ENCODE measurements around the gene SPATA33.
"Not testable (repeated sequence)": the region's sequence is repeated elsewhere in the genome, so short reads cannot be mapped to it uniquely, and the experiment has no call there.

SPATA33 gene

GRCh38 chr16:89634463-89635385, 22.9 kb upstream of the SPATA33 start:
- not testable (repeated sequence) for H3K9me3 ChIP-seq (ENCODE audit: low read length); H3K9ac ChIP-seq (ENCODE audit: low read length)

GRCh38 chr16:89636663-89637062, 21.0 kb upstream of the SPATA33 start:
- no peak overlapping the region for H3K4me3 ChIP-seq (ENCODE audit: low read depth in 1 of 2, low read length in 2 of 2)
- no peak overlapping the region for H3K27ac ChIP-seq (ENCODE audit: low read depth, low read length)
- no peaks in the 10 kb centered on the region for H3K9me3 ChIP-seq (ENCODE audit: low read length)
- peaks cover 5% of the 10 kb centered on the region for H3K4me1 ChIP-seq (ENCODE audit: insufficient read depth, low read length)
- no peak overlapping the region for H3K9ac ChIP-seq (ENCODE audit: low read length)
- peaks cover 0 to 7% of the 10 kb centered on the region in 2 donors for H3K27me3 ChIP-seq (ENCODE audit: control insufficient read depth in 1 of 2, insufficient read depth in 2 of 2, low read length in 2 of 2)
- H3K36me3 ChIP-seq (ENCODE audit: insufficient read depth, low read length), result no peaks in the 10 kb centered on the region

More at GRCh38 chr16:89634463-89635385, 22.9 kb upstream of the SPATA33 start:
- H3K4me3 ChIP-seq (ENCODE audit: low read depth in 1 of 2, low read length in 2 of 2); H3K36me3 ChIP-seq (ENCODE audit: insufficient read depth, low read length); H3K27ac ChIP-seq (ENCODE audit: low read depth, low read length); H3K4me1 ChIP-seq (ENCODE audit: insufficient read depth, low read length): not testable (repeated sequence)
- peaks cover 0 to 14% of the 10 kb centered on the region in 2 donors for H3K27me3 ChIP-seq (ENCODE audit: control insufficient read depth in 1 of 2, insufficient read depth in 2 of 2, low read length in 2 of 2)

- Histone ChIP-seq H3K9me3 (ENCODE audit: low read length) (no peaks in the 10 kb centered on the region), H3K36me3 (ENCODE audit: insufficient read depth, low read length) (no peaks in the 10 kb centered on the region), H3K4me3 (ENCODE audit: low read depth in 1 of 2, low read length in 2 of 2) (no peak overlapping the region), H3K27ac (ENCODE audit: low read depth, low read length) (no peak overlapping the region), H3K9ac (ENCODE audit: low read length) (no peak overlapping the region), H3K27me3 (ENCODE audit: control insufficient read depth in 1 of 2, insufficient read depth in 2 of 2, low read length in 2 of 2) (peaks cover 0 to 7% of the 10 kb centered on the region in 2 donors), H3K4me1 (ENCODE audit: insufficient read depth, low read length) (peaks cover 5% of the 10 kb centered on the region)
These were observed 20.3 kb upstream of the SPATA33 start for GRCh38 chr16:89637379-89637778.

GRCh38 chr16:89638455-89638854, 19.2 kb upstream of the SPATA33 start:
- Histone ChIP-seq H3K27ac (ENCODE audit: low read depth, low read length) (no peak overlapping the region), H3K4me3 (ENCODE audit: low read depth in 1 of 2, low read length in 2 of 2) (no peak overlapping the region), H3K9ac (ENCODE audit: low read length) (no peak overlapping the region), H3K27me3 (ENCODE audit: control insufficient read depth in 1 of 2, insufficient read depth in 2 of 2, low read length in 2 of 2) (peaks cover 0 to 2% of the 10 kb centered on the region in 2 donors), H3K9me3 (ENCODE audit: low read length) (no peaks in the 10 kb centered on the region), H3K4me1 (ENCODE audit: insufficient read depth, low read length) (peaks cover 5% of the 10 kb centered on the region), H3K36me3 (ENCODE audit: insufficient read depth, low read length) (no peaks in the 10 kb centered on the region)

- H3K9ac ChIP-seq (ENCODE audit: low read length), result no peak overlapping the region
- peaks cover 5% of the 10 kb centered on the region for H3K4me1 ChIP-seq (ENCODE audit: insufficient read depth, low read length)
- no peak overlapping the region for H3K4me3 ChIP-seq (ENCODE audit: low read depth in 1 of 2, low read length in 2 of 2)
- no peak overlapping the region for H3K27ac ChIP-seq (ENCODE audit: low read depth, low read length)
- no peaks in the 10 kb centered on the region for H3K36me3 ChIP-seq (ENCODE audit: insufficient read depth, low read length)
- H3K27me3 ChIP-seq (ENCODE audit: control insufficient read depth in 1 of 2, insufficient read depth in 2 of 2, low read length in 2 of 2), result no peaks in the 10 kb centered on the region
- no peaks in the 10 kb centered on the region for H3K9me3 ChIP-seq (ENCODE audit: low read length)
These were observed 18.3 kb upstream of the SPATA33 start for GRCh38 chr16:89639385-89639784.

- Histone ChIP-seq H3K4me3 (ENCODE audit: low read depth in 1 of 2, low read length in 2 of 2) (no peak overlapping the region), H3K9me3 (ENCODE audit: low read length) (no peaks in the 10 kb centered on the region), H3K36me3 (ENCODE audit: insufficient read depth, low read length) (peaks cover 18% of the 10 kb centered on the region), H3K27ac (ENCODE audit: low read depth, low read length) (no peak overlapping the region), H3K27me3 (ENCODE audit: control insufficient read depth in 1 of 2, insufficient read depth in 2 of 2, low read length in 2 of 2) (no peaks in the 10 kb centered on the region), H3K4me1 (ENCODE audit: insufficient read depth, low read length) (peaks cover 5% of the 10 kb centered on the region), H3K9ac (ENCODE audit: low read length) (no peak overlapping the region)
These were observed 16.0 kb upstream of the SPATA33 start for GRCh38 chr16:89641458-89642119.

- no peaks in the 10 kb centered on the region for H3K9me3 ChIP-seq (ENCODE audit: low read length)
- no peak overlapping the region for H3K4me3 ChIP-seq (ENCODE audit: low read depth in 1 of 2, low read length in 2 of 2)
- H3K36me3 ChIP-seq (ENCODE audit: insufficient read depth, low read length), result peaks cover 25% of the 10 kb centered on the region
- peaks cover 5% of the 10 kb centered on the region for H3K4me1 ChIP-seq (ENCODE audit: insufficient read depth, low read length)
- no peak overlapping the region for H3K27ac ChIP-seq (ENCODE audit: low read depth, low read length)
- no peaks in the 10 kb centered on the region for H3K27me3 ChIP-seq (ENCODE audit: control insufficient read depth in 1 of 2, insufficient read depth in 2 of 2, low read length in 2 of 2)
- H3K9ac ChIP-seq (ENCODE audit: low read length), result no peak overlapping the region
These were observed 15.1 kb upstream of the SPATA33 start for GRCh38 chr16:89642574-89642973.

GRCh38 chr16:89643769-89644300, 13.8 kb upstream of the SPATA33 start:
- Histone ChIP-seq H3K36me3 (ENCODE audit: insufficient read depth, low read length) (peaks cover 25% of the 10 kb centered on the region), H3K27ac (ENCODE audit: low read depth, low read length) (no peak overlapping the region), H3K27me3 (ENCODE audit: control insufficient read depth in 1 of 2, insufficient read depth in 2 of 2, low read length in 2 of 2) (no peaks in the 10 kb centered on the region), H3K9ac (ENCODE audit: low read length) (no peak overlapping the region), H3K4me1 (ENCODE audit: insufficient read depth, low read length) (peaks cover 5% of the 10 kb centered on the region), H3K4me3 (ENCODE audit: low read depth in 1 of 2, low read length in 2 of 2) (no peak overlapping the region), H3K9me3 (ENCODE audit: low read length) (no peaks in the 10 kb centered on the region)

- Histone ChIP-seq H3K9me3 (ENCODE audit: low read length) (no peaks in the 10 kb centered on the region), H3K4me3 (ENCODE audit: low read depth in 1 of 2, low read length in 2 of 2) (no peak overlapping the region), H3K27ac (ENCODE audit: low read depth, low read length) (no peak overlapping the region), H3K9ac (ENCODE audit: low read length) (no peak overlapping the region), H3K4me1 (ENCODE audit: insufficient read depth, low read length) (peaks cover 5% of the 10 kb centered on the region), H3K27me3 (ENCODE audit: control insufficient read depth in 1 of 2, insufficient read depth in 2 of 2, low read length in 2 of 2) (no peaks in the 10 kb centered on the region), H3K36me3 (ENCODE audit: insufficient read depth, low read length) (peaks cover 25% of the 10 kb centered on the region)
These were observed 12.5 kb upstream of the SPATA33 start for GRCh38 chr16:89645122-89645521.

- Histone ChIP-seq H3K27ac (ENCODE audit: low read depth, low read length) (no peak overlapping the region), H3K9me3 (ENCODE audit: low read length) (no peaks in the 10 kb centered on the region), H3K36me3 (ENCODE audit: insufficient read depth, low read length) (peaks cover 25% of the 10 kb centered on the region), H3K27me3 (ENCODE audit: control insufficient read depth in 1 of 2, insufficient read depth in 2 of 2, low read length in 2 of 2) (no peaks in the 10 kb centered on the region), H3K9ac (ENCODE audit: low read length) (no peak overlapping the region), H3K4me3 (ENCODE audit: low read depth in 1 of 2, low read length in 2 of 2) (no peak overlapping the region), H3K4me1 (ENCODE audit: insufficient read depth, low read length) (no peaks in the 10 kb centered on the region)
These were observed 11.4 kb upstream of the SPATA33 start for GRCh38 chr16:89646270-89646669.

GRCh38 chr16:89646906-89647305, 10.7 kb upstream of the SPATA33 start:
- no peak overlapping the region for H3K9ac ChIP-seq (ENCODE audit: low read length)
- H3K4me3 ChIP-seq (ENCODE audit: low read depth in 1 of 2, low read length in 2 of 2), result no peak overlapping the region
- H3K9me3 ChIP-seq (ENCODE audit: low read length), result no peaks in the 10 kb centered on the region
- H3K27me3 ChIP-seq (ENCODE audit: control insufficient read depth in 1 of 2, insufficient read depth in 2 of 2, low read length in 2 of 2), result no peaks in the 10 kb centered on the region
- peaks cover 32% of the 10 kb centered on the region for H3K36me3 ChIP-seq (ENCODE audit: insufficient read depth, low read length)
- H3K27ac ChIP-seq (ENCODE audit: low read depth, low read length), result no peak overlapping the region
- no peaks in the 10 kb centered on the region for H3K4me1 ChIP-seq (ENCODE audit: insufficient read depth, low read length)

Measured in muscle layer of colon (tissue), 2 donors.